Stimulated activated memory B cell treated with anti-CD40 and anti-IgM and Interleukin-4, amounts not matched to agents 10 μg/mL and 1 μg/mL and 100 μg/mL, for 72 hours (primary cell): ENCODE measurements around the gene ARHGAP6.
A peak's percentile ranks its signal among the peaks of the same experiment; 100 is the strongest.

Source experiments
- ATAC-seq: fragments of 150-1000 bp; cut with Tn5 transposase; 2 replicates; pipeline ENCODE4 v1.10.0; 2021
- H3K27ac Mint-ChIP-seq: one replicate; pipeline ENCODE4 v1.8.0; 2022; ENCODE audit warnings: mild to moderate bottlenecking, mixed read lengths
- H3K27me3 Mint-ChIP-seq: one replicate; pipeline ENCODE4 v1.8.0; 2022; ENCODE audit warnings: mixed read lengths
- H3K36me3 Mint-ChIP-seq: one replicate; pipeline ENCODE4 v1.8.0; 2022; ENCODE audit warnings: mixed read lengths
- H3K4me1 Mint-ChIP-seq: one replicate; pipeline ENCODE4 v1.8.0; 2022; ENCODE audit warnings: mixed read lengths
- H3K4me3 Mint-ChIP-seq: one replicate; pipeline ENCODE4 v1.8.0; 2022; ENCODE audit warnings: mild to moderate bottlenecking, moderate library complexity, mixed read lengths
- H3K9me3 Mint-ChIP-seq: one replicate; pipeline ENCODE4 v1.8.0; 2022; ENCODE audit warnings: mixed read lengths

The ARHGAP6 gene

DNA sequence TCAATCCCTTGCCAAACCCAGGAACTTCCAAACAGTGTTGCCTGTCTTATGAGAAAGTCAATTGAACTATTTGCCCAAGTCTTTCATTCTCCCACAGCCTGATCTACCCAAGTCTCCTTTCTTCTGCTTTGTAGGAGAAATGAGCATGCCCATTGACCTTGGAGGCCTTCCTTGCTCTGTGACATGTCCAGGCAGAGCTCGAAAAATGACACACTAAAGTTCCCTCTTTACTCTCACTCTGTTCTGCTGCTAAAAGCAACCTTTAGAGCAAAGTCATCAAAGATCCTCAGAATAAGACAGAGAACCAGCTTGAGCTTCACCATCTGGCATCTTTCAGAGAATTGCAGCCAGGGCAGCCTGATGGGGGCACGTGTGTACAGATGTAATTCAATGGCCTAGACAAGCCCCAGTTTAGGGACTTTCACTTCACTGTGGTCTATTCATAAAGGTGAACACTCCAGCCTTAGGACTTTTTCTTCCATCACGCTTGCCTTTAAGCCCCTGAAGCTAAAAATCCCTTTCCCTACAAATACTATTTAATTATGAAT is 236.1 kb downstream of the ARHGAP6 start:
- no peak overlapping the region for H3K27ac Mint-ChIP-seq
- peaks cover 16% of the 10 kb centered on the region for H3K4me1 Mint-ChIP-seq
- no peaks in the 10 kb centered on the region for H3K36me3 Mint-ChIP-seq
- H3K27me3 Mint-ChIP-seq: no peaks in the 10 kb centered on the region
- no peak for ATAC-seq
- H3K9me3 Mint-ChIP-seq: no peaks in the 10 kb centered on the region
- no peak overlapping the region for H3K4me3 Mint-ChIP-seq

DNA sequence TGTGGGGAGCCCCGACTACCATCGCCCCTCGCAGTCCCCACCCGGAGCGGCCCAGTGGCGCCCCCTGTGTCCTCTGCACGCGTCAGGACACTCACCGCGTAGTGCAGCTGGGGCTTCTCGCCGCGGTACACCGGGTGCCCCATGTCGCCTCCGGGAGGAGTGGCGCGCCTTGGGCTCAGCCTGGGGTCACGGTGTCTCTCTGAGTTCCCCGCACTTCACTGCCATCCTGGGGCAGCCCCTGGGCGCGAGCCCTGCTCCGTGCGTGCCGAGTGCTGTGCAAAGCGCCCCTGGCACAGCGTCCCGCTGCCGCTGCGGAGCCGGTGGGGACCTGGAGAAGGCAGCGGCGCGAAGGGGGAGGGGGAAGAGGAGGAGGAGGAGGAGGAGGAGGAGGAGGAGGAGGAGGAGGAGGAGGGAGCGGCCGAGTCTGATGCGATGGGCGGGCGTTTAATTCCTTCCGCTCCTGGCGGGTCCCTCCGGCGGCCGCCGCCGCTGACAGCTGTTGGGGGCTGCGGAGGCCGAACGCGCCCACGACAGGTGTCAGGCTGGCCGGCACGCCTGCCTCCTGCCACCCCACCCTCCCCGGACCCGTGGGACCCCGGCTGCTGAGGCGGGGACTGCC is 238.2 kb downstream of the ARHGAP6 start:
- peak; percentile 88 for ATAC-seq
- peak overlapping the region; percentile 82 for H3K4me3 Mint-ChIP-seq
- H3K36me3 Mint-ChIP-seq: no peaks in the 10 kb centered on the region
- H3K27ac Mint-ChIP-seq: peak overlapping the region; percentile 51
- H3K27me3 Mint-ChIP-seq: no peaks in the 10 kb centered on the region
- no peaks in the 10 kb centered on the region for H3K9me3 Mint-ChIP-seq
- peaks cover 32% of the 10 kb centered on the region for H3K4me1 Mint-ChIP-seq

GRCh38 chrX:11426712-11427452 is 238.8 kb downstream of the ARHGAP6 start:
- Mint-ChIP-seq H3K27me3 (no peaks in the 10 kb centered on the region), H3K27ac (peak overlapping the region; percentile 51), H3K4me1 (peaks cover 36% of the 10 kb centered on the region), H3K4me3 (peak overlapping the region; percentile 82), H3K36me3 (no peaks in the 10 kb centered on the region), H3K9me3 (no peaks in the 10 kb centered on the region)
- ATAC-seq: no peak

DNA sequence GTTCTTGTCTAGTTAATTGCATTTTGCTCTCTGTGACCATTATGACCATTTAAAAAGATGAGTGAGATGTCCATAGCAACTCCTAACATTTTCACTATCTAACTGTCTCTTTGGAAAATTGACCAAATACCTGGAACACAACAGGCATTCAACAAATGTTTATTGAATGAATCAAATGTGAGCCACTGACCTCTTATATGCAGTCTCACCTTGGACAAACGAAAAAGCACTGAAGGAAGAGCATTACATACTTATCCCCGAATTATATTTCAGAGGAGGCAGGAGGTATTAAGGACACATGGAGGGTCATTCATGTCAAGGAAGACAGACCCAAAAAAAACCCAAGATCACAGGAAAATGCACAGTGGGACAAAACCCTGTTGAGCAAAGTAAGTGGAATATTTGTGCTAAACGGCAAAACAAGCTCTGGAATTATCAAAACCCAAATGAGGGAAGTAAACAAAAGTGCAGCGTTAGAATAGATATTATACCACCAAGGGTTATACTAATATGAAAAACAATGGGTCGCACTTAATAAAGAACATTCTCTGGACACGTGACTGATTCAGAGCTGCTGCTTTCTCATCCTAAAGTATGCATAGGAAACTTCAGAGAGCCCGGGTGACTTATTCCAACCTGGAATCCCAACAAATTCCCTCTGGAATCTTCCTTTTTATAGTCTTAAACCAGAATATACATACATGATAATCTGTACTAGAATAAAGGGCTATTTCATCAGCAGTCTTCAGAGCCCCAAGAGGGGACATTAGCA is 240.6 kb downstream of the ARHGAP6 start:
- no peak overlapping the region for H3K27ac Mint-ChIP-seq
- H3K4me3 Mint-ChIP-seq: no peak overlapping the region
- H3K36me3 Mint-ChIP-seq: no peaks in the 10 kb centered on the region
- ATAC-seq: no peak
- no peaks in the 10 kb centered on the region for H3K9me3 Mint-ChIP-seq
- peaks cover 31% of the 10 kb centered on the region for H3K4me1 Mint-ChIP-seq
- H3K27me3 Mint-ChIP-seq: no peaks in the 10 kb centered on the region

- H3K27me3 Mint-ChIP-seq: no peaks in the 10 kb centered on the region
- no peaks in the 10 kb centered on the region for H3K9me3 Mint-ChIP-seq
- no peak for ATAC-seq
- H3K27ac Mint-ChIP-seq: peak overlapping the region; percentile 55
- no peak overlapping the region for H3K4me3 Mint-ChIP-seq
- peaks cover 31% of the 10 kb centered on the region for H3K4me1 Mint-ChIP-seq
- no peaks in the 10 kb centered on the region for H3K36me3 Mint-ChIP-seq
Observed at GRCh38 chrX:11423949-11424348, 241.8 kb downstream of the ARHGAP6 start.

- H3K9me3 Mint-ChIP-seq: no peaks in the 10 kb centered on the region
- peak overlapping the region; percentile 6 for H3K4me3 Mint-ChIP-seq
- H3K27ac Mint-ChIP-seq: peak overlapping the region; percentile 55
- H3K4me1 Mint-ChIP-seq: peaks cover 31% of the 10 kb centered on the region
- H3K27me3 Mint-ChIP-seq: no peaks in the 10 kb centered on the region
- peak; percentile 69 for ATAC-seq
- H3K36me3 Mint-ChIP-seq: no peaks in the 10 kb centered on the region
Observed at GRCh38 chrX:11423362-11423818, 242.3 kb downstream of the ARHGAP6 start.

DNA sequence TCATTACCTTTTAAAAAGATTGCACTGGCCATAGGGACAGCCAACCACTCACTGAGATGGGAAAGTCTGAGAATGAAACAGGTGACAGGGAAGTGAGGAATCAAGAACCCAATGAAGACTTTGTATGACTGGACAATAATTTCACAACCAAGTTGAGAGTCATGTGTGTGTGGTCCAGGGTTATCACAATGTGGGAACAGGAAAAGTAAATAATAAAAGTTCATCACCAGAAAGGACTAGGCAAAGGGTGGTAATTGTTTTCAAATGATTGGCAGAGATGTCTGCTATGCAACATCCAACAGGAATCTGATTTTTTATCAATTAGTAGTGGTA is 243.2 kb downstream of the ARHGAP6 start:
- H3K9me3 Mint-ChIP-seq: no peaks in the 10 kb centered on the region
- H3K4me3 Mint-ChIP-seq: no peak overlapping the region
- no peaks in the 10 kb centered on the region for H3K36me3 Mint-ChIP-seq
- H3K4me1 Mint-ChIP-seq: peaks cover 31% of the 10 kb centered on the region
- H3K27ac Mint-ChIP-seq: peak overlapping the region; percentile 55
- no peak for ATAC-seq
- H3K27me3 Mint-ChIP-seq: no peaks in the 10 kb centered on the region

GRCh38 chrX:11421805-11422524 is 243.8 kb downstream of the ARHGAP6 start:
- Mint-ChIP-seq H3K27me3 (no peaks in the 10 kb centered on the region), H3K27ac (peak overlapping the region; percentile 55), H3K4me1 (peaks cover 29% of the 10 kb centered on the region), H3K4me3 (no peak overlapping the region), H3K36me3 (no peaks in the 10 kb centered on the region), H3K9me3 (no peaks in the 10 kb centered on the region)
- peak; percentile 51 for ATAC-seq

DNA sequence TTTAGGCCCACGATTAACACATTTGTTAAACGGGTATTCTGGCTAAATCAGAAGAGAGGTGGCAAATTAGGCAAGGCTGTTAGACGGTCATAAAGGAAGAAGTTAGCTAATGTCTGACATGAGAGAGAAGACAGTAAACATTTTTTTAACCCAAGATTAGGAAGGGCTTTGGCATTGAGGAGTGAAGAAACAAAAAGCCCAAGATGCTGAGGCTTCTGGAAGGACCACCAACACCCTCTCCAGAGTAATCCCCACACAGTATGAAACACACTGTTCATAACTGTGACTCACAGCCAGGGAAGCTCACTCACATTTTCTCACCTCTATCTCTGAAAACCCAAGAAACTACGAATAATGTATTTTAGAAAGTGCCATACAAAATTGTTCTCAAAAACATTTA is 244.9 kb downstream of the ARHGAP6 start:
- ATAC-seq: no peak
- Mint-ChIP-seq H3K36me3 (no peaks in the 10 kb centered on the region), H3K27me3 (no peaks in the 10 kb centered on the region), H3K27ac (no peak overlapping the region), H3K4me1 (peaks cover 24% of the 10 kb centered on the region), H3K4me3 (no peak overlapping the region), H3K9me3 (no peaks in the 10 kb centered on the region)

DNA sequence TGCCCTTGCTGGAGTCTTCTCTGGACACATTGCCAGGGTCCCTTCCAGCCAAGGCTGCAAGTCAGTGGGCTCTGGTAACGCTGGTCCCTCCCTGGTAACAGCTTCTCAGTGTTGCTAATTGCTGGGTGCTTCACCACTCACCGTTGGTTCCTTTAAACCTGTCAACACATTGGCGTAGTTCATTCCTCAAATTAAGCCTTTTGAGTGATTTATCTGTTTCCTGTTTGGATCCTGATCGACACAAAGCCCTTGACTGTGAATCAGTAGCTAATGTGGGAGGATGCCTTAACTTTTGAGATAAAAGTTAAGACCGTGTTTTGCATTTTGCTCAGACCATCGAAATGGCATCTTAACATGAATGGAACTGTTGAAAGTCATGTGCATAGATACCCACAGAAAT is 246.6 kb downstream of the ARHGAP6 start:
- H3K4me1 Mint-ChIP-seq: peaks cover 16% of the 10 kb centered on the region
- H3K27ac Mint-ChIP-seq: no peak overlapping the region
- no peak for ATAC-seq
- H3K36me3 Mint-ChIP-seq: no peaks in the 10 kb centered on the region
- H3K27me3 Mint-ChIP-seq: no peaks in the 10 kb centered on the region
- H3K4me3 Mint-ChIP-seq: no peak overlapping the region
- no peaks in the 10 kb centered on the region for H3K9me3 Mint-ChIP-seq

DNA sequence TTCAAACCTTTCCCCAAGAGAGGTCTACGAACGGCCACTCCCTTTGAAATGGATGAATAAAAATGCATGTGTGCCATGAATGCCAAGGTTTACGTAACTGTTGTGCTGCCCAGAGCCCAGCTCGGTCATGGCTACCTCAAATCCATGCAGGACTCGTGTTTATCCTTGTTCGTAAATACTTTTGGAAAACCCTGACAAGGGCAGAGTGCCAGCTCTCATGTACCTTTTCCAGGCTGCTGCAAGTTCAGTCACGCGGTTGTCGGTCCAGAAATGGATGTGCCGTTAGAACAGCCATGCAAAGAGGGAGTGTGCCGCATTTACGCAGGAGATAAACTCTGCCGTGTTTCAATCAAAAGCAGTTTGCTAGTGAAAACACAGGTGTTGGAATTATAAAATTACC is 249.1 kb downstream of the ARHGAP6 start:
- no peak overlapping the region for H3K27ac Mint-ChIP-seq
- H3K9me3 Mint-ChIP-seq: no peaks in the 10 kb centered on the region
- no peaks in the 10 kb centered on the region for H3K4me1 Mint-ChIP-seq
- H3K36me3 Mint-ChIP-seq: no peaks in the 10 kb centered on the region
- no peaks in the 10 kb centered on the region for H3K27me3 Mint-ChIP-seq
- no peak overlapping the region for H3K4me3 Mint-ChIP-seq
- ATAC-seq: no peak

DNA sequence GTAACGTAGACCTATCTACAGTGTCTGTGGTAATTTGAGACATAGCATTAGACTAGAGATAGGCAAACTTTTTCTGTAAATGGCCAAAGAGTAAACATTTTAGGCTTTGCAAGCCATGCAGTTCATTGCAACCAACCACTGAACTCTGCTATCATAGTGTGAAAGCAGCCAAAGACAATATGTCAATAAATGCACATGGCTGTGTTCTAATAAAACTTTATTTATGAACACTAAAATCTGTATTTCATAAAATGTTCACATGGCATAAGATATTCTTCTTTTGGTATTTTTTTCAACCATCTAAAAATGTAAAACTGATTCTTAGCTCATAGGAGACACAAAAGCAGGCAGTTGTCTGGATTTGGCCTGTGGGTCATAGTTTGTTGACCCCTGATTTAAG is 251.6 kb downstream of the ARHGAP6 start:
- Mint-ChIP-seq H3K27ac (no peak overlapping the region), H3K36me3 (no peaks in the 10 kb centered on the region), H3K4me3 (no peak overlapping the region), H3K27me3 (no peaks in the 10 kb centered on the region), H3K4me1 (no peaks in the 10 kb centered on the region), H3K9me3 (no peaks in the 10 kb centered on the region)
- no peak for ATAC-seq

- H3K36me3 Mint-ChIP-seq: no peaks in the 10 kb centered on the region
- no peak for ATAC-seq
- H3K9me3 Mint-ChIP-seq: no peaks in the 10 kb centered on the region
- no peaks in the 10 kb centered on the region for H3K4me1 Mint-ChIP-seq
- no peak overlapping the region for H3K4me3 Mint-ChIP-seq
- H3K27me3 Mint-ChIP-seq: no peaks in the 10 kb centered on the region
- no peak overlapping the region for H3K27ac Mint-ChIP-seq
Observed at GRCh38 chrX:11412715-11413623, 252.8 kb downstream of the ARHGAP6 start.

- H3K27me3 Mint-ChIP-seq: no peaks in the 10 kb centered on the region
- peaks cover 6% of the 10 kb centered on the region for H3K4me1 Mint-ChIP-seq
- no peaks in the 10 kb centered on the region for H3K36me3 Mint-ChIP-seq
- no peak overlapping the region for H3K27ac Mint-ChIP-seq
- H3K9me3 Mint-ChIP-seq: no peaks in the 10 kb centered on the region
- H3K4me3 Mint-ChIP-seq: no peak overlapping the region
- no peak for ATAC-seq
Observed at GRCh38 chrX:11409957-11410356, 255.8 kb downstream of the ARHGAP6 start.
